ENCODE data around the gene CASK.

The CASK gene

GRCh38 chrX:41923978-41924683 is 777 bp upstream of the CASK start:
- H3K4me3 ChIP-seq (ENCODE audit: low read depth, low read length): peak overlapping the region; percentile 70
- no peak for TF ChIP-seq CTCF (IDR thresholded peaks at IDR 0.05; ENCODE audit: low read depth, low read length)

- TF ChIP-seq CTCF (IDR thresholded peaks at IDR 0.05; ENCODE audit: low read depth, low read length): no peak
- peak overlapping the region; percentile 67 for H3K4me3 ChIP-seq (ENCODE audit: low read depth, low read length)
Observed at GRCh38 chrX:41922431-41923151, 763 bp downstream of the CASK start.

- TF ChIP-seq CTCF (IDR thresholded peaks at IDR 0.05; ENCODE audit: low read depth, low read length): no peak
- peak overlapping the region; percentile 67 for H3K4me3 ChIP-seq (ENCODE audit: low read depth, low read length)
Observed at GRCh38 chrX:41921492-41922430, 1.6 kb downstream of the CASK start.

- H3K4me3 ChIP-seq (ENCODE audit: low read depth, low read length): no peak overlapping the region
- no peak for TF ChIP-seq CTCF (IDR thresholded peaks at IDR 0.05; ENCODE audit: low read depth, low read length)
Observed at GRCh38 chrX:41919870-41920269, 3.5 kb downstream of the CASK start.

GRCh38 chrX:41917517-41917916 is 5.8 kb downstream of the CASK start:
- H3K4me3 ChIP-seq (ENCODE audit: low read depth, low read length): no peak overlapping the region
- TF ChIP-seq CTCF (IDR thresholded peaks at IDR 0.05; ENCODE audit: low read depth, low read length): no peak

GRCh38 chrX:41913476-41913875 is 9.9 kb downstream of the CASK start:
- no peak for TF ChIP-seq CTCF (IDR thresholded peaks at IDR 0.05; ENCODE audit: low read depth, low read length)
- no peak overlapping the region for H3K4me3 ChIP-seq (ENCODE audit: low read depth, low read length)

All from WI38 (cell line).